Pulmonary artery endothelial cell (primary cell): ENCODE measurements around the gene SSPN. TPM values are rescaled to one million over a fixed set of nuclear protein-coding genes. Genes with fewer than 3 reads are reported as not detected.

Experiments used
- DNase-seq: peaks from one replicate; pipeline ENCODE4 v3.0.0-alpha.2; 2011; ENCODE audit warnings: low read depth, low spot score
- total RNA-seq: library from RNA; depleted of rRNA; stranded (reverse); fragments of >200 nt; gene quantifications from 2 replicates; pipeline ENCODE4 v1.2.3, GENCODE V29; 2014

Gene SSPN
- total RNA-seq, 1 donor from 2014 or later: 1.1 TPM

DNA sequence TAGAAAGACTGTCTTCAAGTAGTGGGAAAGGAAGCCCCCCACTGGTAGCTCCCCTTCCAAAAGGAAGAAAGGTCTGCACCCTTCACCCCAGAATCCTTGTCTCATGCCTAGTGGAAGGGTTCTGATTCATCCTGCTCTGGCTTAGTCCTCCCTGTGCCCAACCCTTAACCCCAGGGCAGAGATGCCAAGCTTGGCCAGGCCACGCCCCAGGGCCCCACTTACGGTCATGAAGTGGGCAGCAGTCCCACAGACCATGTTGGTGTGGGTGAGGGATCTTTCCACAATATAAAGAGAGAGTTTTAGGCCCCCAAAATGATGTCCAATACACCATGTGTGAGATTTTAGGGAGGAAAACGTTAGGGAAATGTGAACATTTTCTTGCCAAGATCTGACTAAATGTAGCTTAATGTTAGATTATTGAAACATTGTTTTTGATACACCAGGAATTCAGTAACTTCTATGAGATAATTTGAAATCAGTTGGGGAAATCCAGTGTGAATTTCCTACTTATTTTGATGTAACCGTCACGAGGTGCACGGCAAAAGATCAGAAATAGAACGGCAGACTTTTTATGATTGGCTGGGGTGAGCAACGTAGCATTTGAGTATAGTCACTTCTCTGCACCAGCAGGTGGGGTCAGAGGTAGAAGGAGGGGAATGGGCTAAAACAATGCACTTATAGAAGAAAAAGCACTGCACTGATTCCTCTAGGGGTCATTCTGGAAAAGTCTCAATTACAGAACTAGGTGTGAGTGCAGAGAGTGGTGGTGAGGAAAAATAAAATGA lies 8.2 kb upstream of the SSPN start:
- no peak for DNase-seq

GRCh38 chr12:26188127-26188526 lies 7.2 kb upstream of the SSPN start:
- DNase-seq: no peak

DNA sequence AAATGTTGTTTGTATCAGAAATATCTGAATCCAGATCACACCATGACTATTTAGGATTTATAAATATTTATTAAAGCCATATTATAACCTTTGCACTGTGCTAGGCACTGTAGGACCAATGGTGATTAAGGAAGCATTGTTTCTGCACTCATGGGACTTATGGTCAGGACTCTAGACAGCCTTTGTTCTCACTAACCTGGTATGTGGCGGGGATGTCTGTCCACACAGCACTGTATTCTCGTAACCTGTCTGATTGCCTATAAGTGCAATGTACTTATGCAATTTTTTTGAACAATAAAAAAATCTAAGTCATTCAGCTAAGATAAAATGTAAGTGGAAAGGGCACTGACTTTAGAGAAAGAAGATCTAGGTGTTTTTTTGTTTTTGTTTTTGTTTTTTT lies 6.7 kb upstream of the SSPN start:
- no peak for DNase-seq

DNA sequence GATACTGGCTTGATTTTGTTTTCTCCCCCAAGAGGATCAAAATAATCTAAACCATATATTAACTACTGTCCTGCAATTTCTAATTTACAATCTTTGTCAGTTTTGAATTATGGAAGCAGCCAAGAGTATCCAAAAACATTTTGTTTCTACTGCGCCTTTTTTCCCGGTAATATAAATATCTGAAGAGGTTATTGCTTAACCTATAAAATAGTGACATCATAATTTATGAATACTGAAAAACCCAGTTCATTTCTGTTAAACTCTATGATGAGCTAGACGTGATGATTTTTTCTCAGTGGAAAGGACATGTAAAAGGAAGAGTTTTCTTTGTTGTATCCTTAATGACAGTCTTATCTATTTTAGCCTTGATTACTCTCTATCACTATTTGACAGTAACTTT lies 3.2 kb upstream of the SSPN start:
- no peak for DNase-seq

- DNase-seq: no peak
Measured at GRCh38 chr12:26193539-26193938, 1.8 kb upstream of the SSPN start.

GRCh38 chr12:26195641-26196420 lies 458 bp downstream of the SSPN start:
- no peak for DNase-seq

DNA sequence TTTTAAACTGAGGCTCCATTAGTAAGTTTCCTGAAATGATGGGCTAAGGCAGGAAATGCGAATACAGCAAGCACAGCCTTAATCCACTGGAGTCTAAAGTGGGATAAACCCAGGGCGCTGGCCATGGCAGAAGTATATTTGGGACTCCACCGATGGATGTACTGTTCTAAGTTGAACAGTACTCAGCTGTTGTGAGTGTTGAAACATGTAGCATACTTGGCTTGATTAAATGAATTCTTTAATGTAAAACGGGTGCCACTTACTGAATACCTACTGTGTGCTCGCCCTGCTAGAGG lies 996 bp downstream of the SSPN start:
- no peak for DNase-seq

GRCh38 chr12:26197832-26198231 lies 2.5 kb downstream of the SSPN start:
- DNase-seq: no peak

DNA sequence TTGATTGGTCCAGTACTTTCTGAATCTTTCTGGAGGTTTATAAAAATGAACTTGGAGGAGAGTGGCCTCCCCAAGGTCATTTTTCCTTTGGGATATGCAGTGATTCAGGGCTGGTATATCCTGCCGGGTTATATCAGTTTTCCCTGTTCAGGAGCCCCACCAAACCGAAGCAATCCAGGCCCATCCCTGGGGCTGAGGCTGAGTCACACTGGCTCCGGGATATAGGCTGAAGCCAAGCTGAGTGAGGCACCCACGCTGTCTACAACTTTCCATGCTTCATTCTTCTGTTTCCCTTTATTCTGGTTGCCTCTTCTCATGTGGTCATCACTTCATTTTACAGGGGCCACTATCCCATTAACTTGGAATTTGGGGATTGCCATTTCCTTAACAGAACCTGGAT lies 3.4 kb downstream of the SSPN start:
- DNase-seq: no peak

- DNase-seq: no peak
Measured at GRCh38 chr12:26203167-26203780, 7.9 kb downstream of the SSPN start.

GRCh38 chr12:26204612-26205289 lies 9.4 kb downstream of the SSPN start:
- DNase-seq: no peak

DNA sequence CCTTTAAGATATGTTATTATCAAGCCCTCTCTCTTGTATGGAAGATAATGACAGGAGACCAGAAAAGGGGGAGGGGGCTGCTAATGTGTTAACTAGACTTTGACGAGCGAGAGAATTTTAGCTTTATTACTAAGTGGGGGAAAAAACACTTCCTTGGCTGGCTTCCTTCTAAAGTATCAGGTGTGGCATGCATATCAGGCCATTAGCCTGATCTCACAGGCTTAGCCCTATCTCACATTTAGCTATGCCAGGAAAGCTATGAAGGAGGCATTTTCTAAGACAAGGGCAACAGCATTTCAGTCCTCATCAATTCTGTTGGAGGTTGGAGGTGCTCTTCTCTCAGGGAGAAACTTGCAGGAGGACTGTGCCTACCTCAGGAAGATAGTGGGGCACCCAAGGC lies 9.9 kb downstream of the SSPN start:
- no peak for DNase-seq

DNA sequence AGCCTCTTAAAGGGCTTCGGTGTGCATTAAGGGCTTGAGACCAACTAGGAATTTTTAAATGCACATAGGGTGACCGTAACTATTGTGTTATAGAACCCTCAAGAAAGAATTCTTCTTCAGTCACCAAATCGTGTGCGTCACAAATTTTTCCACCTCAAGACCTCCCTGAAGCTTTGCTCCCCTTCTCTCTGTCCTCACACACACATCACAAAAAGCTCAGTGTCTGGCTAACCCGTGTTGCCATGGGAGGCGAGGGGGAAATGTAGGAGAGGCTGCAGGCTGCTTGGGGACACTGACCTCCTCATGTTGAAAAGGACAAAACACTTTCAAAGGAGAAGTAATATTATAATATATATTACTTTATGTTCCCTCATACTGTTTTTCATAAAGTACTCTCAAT lies 10.6 kb downstream of the SSPN start:
- no peak for DNase-seq

GRCh38 chr12:26211331-26211730 lies 16.0 kb downstream of the SSPN start:
- no peak for DNase-seq

GRCh38 chr12:26212396-26212795 lies 17.0 kb downstream of the SSPN start:
- DNase-seq: no peak

GRCh38 chr12:26212988-26213387 lies 17.6 kb downstream of the SSPN start:
- no peak for DNase-seq

GRCh38 chr12:26214121-26214520 lies 18.7 kb downstream of the SSPN start:
- DNase-seq: no peak

DNA sequence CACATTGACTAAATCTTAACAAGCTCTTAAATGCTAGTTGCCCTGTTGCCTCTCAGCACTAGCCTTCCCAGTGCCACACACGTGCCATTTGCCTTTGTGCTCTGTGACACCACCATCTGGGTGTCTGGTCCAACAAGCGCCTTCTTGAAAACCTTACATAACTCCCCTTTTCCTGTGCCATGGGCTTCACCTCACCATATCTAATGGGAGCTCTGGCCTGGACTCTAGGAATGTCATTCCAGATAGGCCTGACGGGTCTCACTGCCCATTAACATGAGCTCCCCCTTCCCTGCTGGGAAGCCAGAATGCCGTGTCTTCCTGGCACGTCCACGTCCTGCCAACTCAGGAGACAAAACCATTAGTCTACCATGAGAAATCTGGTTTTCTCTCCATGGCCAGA lies 24.4 kb downstream of the SSPN start:
- DNase-seq: no peak

- DNase-seq: no peak
Measured at GRCh38 chr12:26224657-26225056, 29.3 kb downstream of the SSPN start.

GRCh38 chr12:26226122-26226521 lies 30.7 kb downstream of the SSPN start:
- no peak for DNase-seq

DNA sequence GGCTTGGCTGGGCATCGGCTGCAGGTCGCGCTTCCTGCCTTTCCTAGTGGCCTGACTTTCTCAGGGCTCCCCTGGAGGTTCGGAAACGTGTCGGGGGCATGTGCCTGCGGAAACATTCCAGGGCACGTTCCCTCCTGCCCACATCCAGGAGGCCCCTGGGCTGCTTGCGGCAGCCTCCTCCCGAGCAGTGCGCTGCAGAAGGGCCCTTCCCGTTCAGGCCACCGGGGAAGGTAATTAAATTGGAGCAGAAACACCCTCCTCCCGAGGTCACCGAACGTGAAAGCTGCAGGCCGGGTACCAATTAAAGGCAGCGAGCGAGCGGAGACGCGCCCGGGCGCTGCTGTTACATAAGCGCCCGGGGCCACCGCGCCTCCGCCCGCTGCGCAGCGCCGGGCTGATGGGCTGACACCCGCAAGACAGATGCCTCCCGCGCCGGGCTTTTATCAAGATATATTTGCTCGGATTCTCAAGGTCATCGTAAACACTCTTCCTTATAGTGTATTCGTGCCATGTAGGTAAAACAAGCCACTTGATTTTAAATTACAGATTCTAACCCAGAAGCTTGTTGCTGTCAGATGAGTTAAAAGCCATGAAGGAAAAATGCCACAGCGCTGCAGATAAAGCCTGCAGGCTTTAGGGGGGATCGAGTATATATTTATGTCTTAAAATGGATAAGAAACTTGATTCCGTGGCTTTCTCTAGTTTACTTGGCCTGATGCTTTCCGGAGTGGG lies 31.4 kb downstream of the SSPN start:
- DNase-seq: no peak

DNA sequence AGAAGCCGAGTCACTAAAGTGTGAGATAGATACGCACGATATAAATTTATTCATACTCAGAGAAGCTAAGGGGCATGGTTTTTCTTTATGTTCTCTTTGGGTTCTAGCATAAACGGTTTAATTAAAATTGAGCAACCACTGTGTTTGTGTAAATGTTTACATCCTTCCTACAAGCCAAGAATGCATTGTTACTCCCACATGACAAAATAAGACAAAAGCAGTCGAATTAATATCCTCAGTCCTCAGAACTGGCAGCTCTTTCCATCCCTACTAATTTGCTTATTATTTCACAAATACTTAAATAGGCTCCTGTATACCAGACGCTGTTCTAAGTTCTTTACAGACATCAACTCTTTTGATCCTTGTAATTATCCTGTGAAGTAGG lies 32.0 kb downstream of the SSPN start:
- no peak for DNase-seq
